HEK293T (cell line): ENCODE results near the gene BCL2.

ENCODE experiments used
- CTCF ChIA-PET: fragments of 350-600 bp; formaldehyde crosslinking; extraction: SDS; loops from one replicate; lab custom pipeline; 2021; ENCODE audit warnings: antibody characterized with exemption, inconsistent platforms; lab: Yijun Ruan, JAX
- POLR2A ChIA-PET: fragments of 350-600 bp; formaldehyde crosslinking; extraction: SDS; loops from one replicate; lab custom pipeline; 2020; ENCODE audit warnings: antibody characterized with exemption, inconsistent platforms; lab: Yijun Ruan, JAX
- DNase-seq: peaks from one replicate; pipeline ENCODE4 v3.0.0; 2012; ENCODE audit warnings: mixed read lengths; ENCODE audit errors: extremely low spot score
- ARNT ChIP-seq: fragments of 450-650 bp; IDR thresholded peaks from 2 replicates; pipeline ENCODE4 v1.6.1; 2017; ENCODE audit warnings: mild to moderate bottlenecking
- BHLHE40 ChIP-seq: fragments of 450-650 bp; IDR thresholded peaks from 2 replicates; pipeline ENCODE4 v1.6.1; 2016; ENCODE audit warnings: mild to moderate bottlenecking, moderate library complexity, borderline replicate concordance
- CTBP1 ChIP-seq: fragments of 450-650 bp; IDR thresholded peaks from 2 replicates; pipeline ENCODE4 v1.6.1; 2016; ENCODE audit warnings: borderline replicate concordance
- ELF4 ChIP-seq: fragments of 450-650 bp; IDR thresholded peaks from 2 replicates; pipeline ENCODE4 v1.6.1; 2017; ENCODE audit warnings: antibody characterized with exemption
- FOXA1 ChIP-seq: fragments of 450-650 bp; IDR thresholded peaks from 2 replicates; pipeline ENCODE4 v1.6.1; 2016; ENCODE audit warnings: mild to moderate bottlenecking
- FOXK2 ChIP-seq: fragments of 450-650 bp; IDR thresholded peaks from 2 replicates; pipeline ENCODE4 v1.6.1; 2016; ENCODE audit warnings: mild to moderate bottlenecking
- FOXM1 ChIP-seq: fragments of 450-650 bp; IDR thresholded peaks from 2 replicates; pipeline ENCODE4 v1.6.1; 2017; ENCODE audit warnings: mild to moderate bottlenecking, borderline replicate concordance
- HDGF ChIP-seq: fragments of 450-650 bp; IDR thresholded peaks from 2 replicates; pipeline ENCODE4 v1.6.1; 2017; ENCODE audit warnings: antibody characterized with exemption, borderline replicate concordance
- L3MBTL2 ChIP-seq: fragments of 450-650 bp; conservative IDR thresholded peaks from 2 replicates; pipeline ENCODE4 v1.6.1; 2016; ENCODE audit warnings: mild to moderate bottlenecking
- LEF1 ChIP-seq: fragments of 450-650 bp; IDR thresholded peaks from 2 replicates; pipeline ENCODE4 v1.6.1; 2017; ENCODE audit warnings: mild to moderate bottlenecking, borderline replicate concordance
- NFRKB ChIP-seq: fragments of 450-650 bp; IDR thresholded peaks from 2 replicates; pipeline ENCODE4 v1.6.1; 2016; ENCODE audit warnings: mild to moderate bottlenecking, moderate library complexity
- PKNOX1 ChIP-seq: fragments of 450-650 bp; IDR thresholded peaks from 2 replicates; pipeline ENCODE4 v1.6.1; 2016
- SP1 ChIP-seq: fragments of 450-650 bp; IDR thresholded peaks from 2 replicates; pipeline ENCODE4 v1.6.1; 2017
- SUZ12 ChIP-seq: fragments of 450-650 bp; IDR thresholded peaks from 2 replicates; pipeline ENCODE4 v1.6.1; 2016; ENCODE audit warnings: mild to moderate bottlenecking
- TARDBP ChIP-seq: fragments of 450-650 bp; IDR thresholded peaks from 2 replicates; pipeline ENCODE4 v1.6.1; 2016
- ZNF384 ChIP-seq: fragments of 450-650 bp; IDR thresholded peaks from 2 replicates; pipeline ENCODE4 v1.6.1; 2016

BCL2 gene

GRCh38 chr18:63083020-63083531, 236.5 kb downstream of the BCL2 start:
- TF ChIP-seq TARDBP (no peak), ARNT (no peak), ZNF384 (no peak), L3MBTL2 (no peak), CTBP1 (no peak), LEF1 (no peak), SUZ12 (no peak)
- CTCF ChIA-PET, result no interaction called here
- DNase-seq, result no peak
- POLR2A ChIA-PET, result no interaction called here

- ChIA-PET POLR2A (no interaction called here), CTCF (no interaction called here)
- TF ChIP-seq LEF1, result no peak
- no peak for TF ChIP-seq TARDBP
- no peak for TF ChIP-seq HDGF
- TF ChIP-seq PKNOX1, result no peak
- no peak for TF ChIP-seq L3MBTL2
- DNase-seq, result no peak
These were observed 237.1 kb downstream of the BCL2 start for GRCh38 chr18:63082366-63083019.

- ChIA-PET CTCF (no interaction called here), POLR2A (no interaction called here)
- TF ChIP-seq NFRKB, result no peak
- TF ChIP-seq ARNT, result no peak
- no peak for DNase-seq
These were observed 240.5 kb downstream of the BCL2 start for GRCh38 chr18:63079114-63079513.

GRCh38 chr18:63078471-63078870, 241.1 kb downstream of the BCL2 start:
- ChIA-PET CTCF (no interaction called here), POLR2A (no interaction called here)

GRCh38 chr18:63074981-63075404, 244.6 kb downstream of the BCL2 start:
- peak; percentile 93 for TF ChIP-seq PKNOX1
- TF ChIP-seq CTBP1, result no peak
- TF ChIP-seq TARDBP, result no peak
- TF ChIP-seq FOXA1, result no peak
- no peak for TF ChIP-seq ELF4
- no peak for TF ChIP-seq SP1
- no peak for TF ChIP-seq SUZ12
- peak; percentile 57; the same call in 1 of the 2 replicates for TF ChIP-seq L3MBTL2
- TF ChIP-seq ARNT, result no peak
- TF ChIP-seq LEF1, result no peak
- TF ChIP-seq HDGF, result no peak
- ChIA-PET POLR2A (no interaction called here), CTCF (no interaction called here)
- DNase-seq, result peak; percentile 76

More at GRCh38 chr18:63078471-63078870, 241.1 kb downstream of the BCL2 start:
- TF ChIP-seq TARDBP (no peak), ELF4 (no peak), SUZ12 (no peak), L3MBTL2 (no peak), NFRKB (no peak), FOXA1 (no peak), BHLHE40 (no peak), ARNT (no peak), CTBP1 (no peak), PKNOX1 (no peak), FOXK2 (no peak), FOXM1 (no peak), SP1 (no peak), ZNF384 (no peak), LEF1 (no peak), HDGF (no peak)
- no peak for DNase-seq

GRCh38 chr18:63073481-63073880, 246.1 kb downstream of the BCL2 start:
- TF ChIP-seq L3MBTL2 (no peak), FOXM1 (no peak), FOXK2 (no peak), BHLHE40 (no peak), FOXA1 (no peak), ZNF384 (no peak), ELF4 (no peak), NFRKB (no peak), PKNOX1 (no peak), TARDBP (no peak)
- ChIA-PET POLR2A (no interaction called here), CTCF (no interaction called here)
- no peak for DNase-seq
